ENCODE measurements around the gene SLC23A3.

SLC23A3 gene

DNA sequence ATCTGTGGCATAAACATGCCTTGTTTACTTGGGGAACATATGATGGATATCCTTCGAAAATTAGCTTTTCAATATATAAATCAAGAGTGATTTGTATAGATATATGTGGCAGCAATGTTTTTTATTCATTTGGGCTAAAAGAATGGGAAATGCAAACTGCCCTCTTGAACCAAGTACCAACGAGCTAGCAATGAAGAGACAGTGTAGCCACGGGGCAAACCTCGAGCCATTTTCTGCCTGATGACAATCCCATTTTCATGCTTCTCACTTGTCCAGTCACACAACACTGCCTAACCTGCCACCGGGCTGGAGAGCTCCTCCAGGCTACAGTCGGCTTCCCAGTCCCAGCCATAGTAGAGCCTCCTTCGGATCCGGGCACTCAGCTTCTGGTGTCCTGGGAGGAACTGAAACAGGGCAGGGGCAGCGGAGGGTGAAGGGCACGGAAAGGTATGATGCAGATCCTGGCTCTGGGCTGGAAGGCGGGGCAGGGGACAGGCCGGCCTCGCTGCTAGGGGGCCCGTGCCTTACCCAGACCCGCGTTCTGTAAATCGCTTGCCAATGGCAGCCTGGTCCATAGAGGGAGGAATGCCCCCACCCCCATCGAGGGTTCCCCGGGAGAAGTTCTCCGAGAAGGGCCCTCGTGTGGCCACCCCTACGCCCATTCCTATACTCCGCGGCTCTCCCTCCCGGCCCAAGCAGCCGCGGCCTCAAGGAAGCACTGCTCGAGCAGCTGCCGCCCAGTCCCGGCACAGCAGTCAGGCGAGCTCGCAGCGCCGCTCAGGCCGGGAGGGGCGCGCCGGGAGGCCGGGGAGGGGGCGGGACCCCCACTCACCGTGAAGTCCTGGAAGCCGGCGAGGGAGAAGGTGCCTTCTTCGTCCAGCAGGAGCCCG lies 6.3 kb upstream of the SLC23A3 start:
- DNase-seq, result peak; percentile 28

GRCh38 chr2:219175486-219175885 lies 5.7 kb upstream of the SLC23A3 start:
- DNase-seq, result no peak

- DNase-seq, result no peak
Measured at GRCh38 chr2:219174801-219175200, 5.0 kb upstream of the SLC23A3 start.

DNA sequence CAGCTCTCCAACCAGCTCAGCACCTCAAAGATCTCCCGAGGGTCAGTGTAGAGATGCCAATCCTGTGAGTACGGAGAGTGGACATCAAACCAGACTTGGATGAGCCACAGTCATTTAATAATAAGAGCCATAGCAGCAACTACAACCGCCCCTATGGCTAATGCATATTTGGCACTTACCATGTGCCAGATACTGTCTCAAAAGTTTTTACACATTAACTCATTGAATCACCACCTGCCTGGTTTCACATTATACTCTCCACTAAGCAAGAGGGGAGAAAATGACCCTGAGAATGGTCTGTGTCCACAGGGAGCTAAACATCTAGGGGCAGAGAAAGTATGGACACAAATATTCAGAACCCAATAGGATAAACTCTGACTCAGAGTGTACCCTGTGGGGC lies 4.3 kb upstream of the SLC23A3 start:
- no peak for DNase-seq

DNA sequence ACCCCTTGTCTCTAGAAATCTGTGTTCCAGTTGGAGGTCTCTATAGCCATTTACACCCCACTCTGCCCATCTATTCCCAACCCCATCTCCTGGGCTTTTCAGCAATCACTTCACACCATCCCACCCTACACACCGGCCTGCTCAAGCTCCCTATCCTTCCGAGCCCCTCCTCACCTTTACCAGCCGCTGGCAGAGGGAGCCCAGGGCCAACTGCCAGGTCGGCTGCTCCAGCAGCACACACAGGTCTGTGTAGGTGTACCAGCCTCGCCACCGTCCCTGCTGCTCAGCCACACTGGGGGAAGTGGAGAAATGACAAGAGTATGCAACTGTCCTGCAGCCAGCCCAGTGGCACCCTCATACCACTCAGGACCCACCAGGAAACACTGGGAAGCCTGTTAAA lies 3.3 kb upstream of the SLC23A3 start:
- DNase-seq, result no peak

DNA sequence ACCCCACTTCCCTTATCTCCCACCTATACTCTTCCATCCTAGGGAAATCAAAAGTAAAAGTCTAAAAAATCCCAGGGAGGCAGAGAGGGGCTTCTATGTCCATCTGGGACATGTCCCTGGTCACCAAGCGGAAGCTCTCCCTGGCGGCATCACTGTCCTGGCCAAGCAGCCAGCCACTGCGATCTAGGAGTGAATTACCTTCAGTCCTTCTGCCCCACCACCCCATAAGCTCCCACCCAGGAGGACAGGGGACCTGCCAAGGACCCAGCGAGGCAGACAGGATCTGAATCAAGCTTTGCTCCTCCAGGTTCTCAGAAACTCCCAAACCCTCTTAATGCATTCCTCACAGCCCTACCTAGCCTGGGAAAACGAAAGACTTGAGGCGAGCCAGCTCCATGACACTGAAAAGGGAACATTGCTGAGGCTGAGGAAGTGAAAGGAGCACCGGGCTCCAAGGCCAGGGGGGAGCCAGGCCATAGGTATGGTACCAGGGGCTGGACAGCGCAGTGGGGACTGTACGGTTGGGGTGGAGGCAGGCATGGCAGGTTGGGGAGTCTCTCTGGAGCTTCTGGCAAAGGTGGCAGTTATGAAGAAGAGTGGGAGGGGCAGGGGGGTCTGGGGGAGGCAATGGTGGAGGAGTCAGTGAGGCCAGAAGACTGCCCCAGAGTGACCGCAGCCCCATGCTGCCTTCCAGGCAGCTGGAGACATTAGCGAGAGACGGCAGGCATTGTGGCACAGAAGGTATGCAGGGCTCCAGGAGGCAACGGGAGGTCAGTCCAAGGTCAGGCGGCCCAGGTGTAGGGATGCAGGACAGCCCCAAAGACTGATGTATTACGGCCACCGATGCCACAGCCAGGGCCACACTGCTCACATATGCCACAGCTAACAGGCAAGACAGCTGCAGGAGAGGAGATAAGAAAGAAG lies 2.7 kb upstream of the SLC23A3 start:
- no peak for DNase-seq

- peak; percentile 68 for DNase-seq
Measured at GRCh38 chr2:219171231-219171651, 1.4 kb upstream of the SLC23A3 start.

- DNase-seq, result no peak
Measured at GRCh38 chr2:219168932-219169331, 897 bp downstream of the SLC23A3 start.

DNA sequence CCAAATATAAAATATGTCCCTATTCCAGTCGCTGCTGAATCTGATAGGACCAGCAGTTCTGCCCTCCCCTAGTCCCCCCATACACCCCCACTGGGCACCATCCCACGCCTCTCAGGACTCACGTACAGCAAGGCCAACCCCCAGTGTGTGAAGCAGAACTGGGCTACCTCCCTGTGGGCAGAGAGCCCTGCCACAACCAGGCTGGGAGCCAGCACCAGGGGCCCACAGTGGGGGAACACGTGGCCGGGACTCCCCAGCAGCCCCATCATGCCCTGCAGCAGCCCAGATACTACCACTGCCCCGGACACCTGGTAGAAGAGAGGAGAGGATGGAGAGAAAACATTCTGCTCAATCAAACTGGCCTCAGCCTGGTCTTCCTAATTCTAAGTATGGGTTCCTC lies 1.3 kb downstream of the SLC23A3 start:
- DNase-seq, result no peak

- DNase-seq, result no peak
Measured at GRCh38 chr2:219167997-219168396, 1.8 kb downstream of the SLC23A3 start.

DNA sequence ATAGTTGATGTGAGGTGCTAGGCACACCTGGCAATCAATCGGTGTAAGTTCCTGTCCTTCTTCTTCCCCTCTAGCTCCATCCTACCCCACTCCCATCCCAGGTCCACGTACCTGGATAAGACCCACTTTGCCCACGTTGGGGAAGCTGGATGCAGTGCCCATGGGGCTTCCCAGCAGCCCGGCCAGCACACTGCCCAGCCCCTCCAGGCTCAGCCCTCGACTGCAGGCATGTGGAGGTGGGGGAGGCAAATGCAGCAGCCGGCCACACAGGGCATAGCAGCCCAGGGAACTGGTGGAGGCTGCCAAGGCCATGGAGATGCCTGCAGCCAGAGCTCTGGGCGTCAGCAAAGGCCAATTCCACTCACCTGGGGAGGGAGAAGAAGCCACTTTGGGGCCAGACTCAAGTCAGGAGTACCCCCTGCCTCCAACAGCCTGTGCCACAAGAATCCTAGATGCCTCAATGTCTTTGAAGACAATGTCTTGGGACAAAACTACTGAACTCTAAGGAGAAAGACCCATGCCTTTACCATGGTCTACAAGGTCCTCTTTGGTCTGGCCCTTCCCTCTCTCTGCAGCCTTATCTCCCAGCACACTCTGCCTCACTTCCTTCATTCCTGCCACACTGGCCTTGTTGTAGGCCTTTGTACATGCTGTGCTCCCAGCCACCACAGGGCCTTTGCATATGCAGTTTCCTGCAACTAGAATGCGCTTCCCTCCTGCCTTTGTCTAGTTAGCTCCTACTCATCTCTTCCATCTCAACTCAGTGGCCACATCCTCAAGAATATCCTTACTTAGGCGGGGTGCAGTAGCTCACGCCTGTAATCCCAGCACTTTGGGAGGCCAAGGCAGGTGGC lies 4.5 kb downstream of the SLC23A3 start:
- no peak for DNase-seq

- DNase-seq, result no peak
Measured at GRCh38 chr2:219163156-219163555, 6.7 kb downstream of the SLC23A3 start.

GRCh38 chr2:219161097-219161496 lies 8.7 kb downstream of the SLC23A3 start:
- no peak for DNase-seq

DNA sequence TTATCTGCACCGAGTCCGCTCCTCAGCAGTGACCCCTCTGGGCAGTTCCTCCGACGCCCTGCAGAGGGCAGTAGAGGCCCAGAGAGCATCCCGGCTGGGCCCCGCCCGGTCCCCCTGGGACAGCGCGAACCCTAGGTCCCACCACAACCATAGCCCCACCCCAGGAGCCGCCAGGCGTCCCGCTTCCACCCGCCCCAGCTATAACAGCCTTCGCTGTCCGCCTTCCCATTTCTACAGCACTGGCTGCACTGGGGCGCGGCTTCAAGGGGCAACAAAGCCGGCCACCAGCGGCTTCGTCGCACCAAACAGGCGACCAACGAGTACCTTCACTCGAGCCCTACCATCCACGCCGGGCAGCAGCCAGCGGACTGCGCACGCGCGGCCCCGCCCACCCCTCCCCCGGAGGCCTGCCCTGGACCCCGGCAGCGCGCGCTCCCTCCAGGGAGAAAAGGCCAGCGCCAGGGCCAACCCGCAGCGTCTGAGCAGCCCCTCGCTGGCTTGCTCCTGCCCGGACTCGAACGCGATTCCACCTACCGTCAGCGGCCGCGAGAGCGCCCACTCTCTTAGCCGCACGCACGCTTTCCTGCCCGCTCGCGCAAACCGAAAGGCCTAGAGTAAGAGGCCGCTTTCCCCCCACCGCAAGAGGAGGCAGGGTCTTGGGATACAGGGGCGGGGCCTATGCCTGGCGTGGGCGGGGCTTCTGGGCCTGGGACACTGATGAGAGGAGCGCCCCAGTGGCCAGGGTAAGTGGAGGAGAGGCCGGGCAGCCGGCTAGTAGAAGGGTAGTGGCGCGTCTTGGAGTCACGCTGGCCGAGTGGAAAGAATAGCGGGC lies 9.4 kb downstream of the SLC23A3 start, which contains the start of gene NHEJ1:
Gene NHEJ1 (minus strand): TSS at position 630 of the 832 bp plus-strand sequence. CDS start 2,453 bp downstream, outside the sequence.
- DNase-seq, result peak; percentile 95

- no peak for DNase-seq
Measured at GRCh38 chr2:219159771-219160185, 10.1 kb downstream of the SLC23A3 start.

DNA sequence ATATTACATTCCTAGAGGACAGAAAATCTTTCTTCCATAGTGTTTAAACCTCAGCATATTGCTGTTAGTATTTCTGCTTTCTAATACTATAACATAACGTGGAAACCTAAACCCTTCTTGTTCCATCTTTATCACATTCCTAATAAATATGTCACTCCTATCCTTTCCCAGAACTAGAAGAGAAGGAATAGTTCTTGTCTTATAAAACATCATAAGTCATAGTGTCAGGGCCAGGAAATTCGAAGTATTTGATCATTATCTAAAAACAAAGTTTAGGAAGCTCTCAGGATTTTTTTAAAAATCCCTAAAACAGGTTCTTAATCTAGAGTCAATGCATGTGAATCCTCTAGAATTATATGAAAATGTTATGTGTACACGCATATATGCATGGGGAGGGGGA lies 11.2 kb downstream of the SLC23A3 start:
- no peak for DNase-seq

- no peak for DNase-seq
Measured at GRCh38 chr2:219158025-219158424, 11.8 kb downstream of the SLC23A3 start.

DNA sequence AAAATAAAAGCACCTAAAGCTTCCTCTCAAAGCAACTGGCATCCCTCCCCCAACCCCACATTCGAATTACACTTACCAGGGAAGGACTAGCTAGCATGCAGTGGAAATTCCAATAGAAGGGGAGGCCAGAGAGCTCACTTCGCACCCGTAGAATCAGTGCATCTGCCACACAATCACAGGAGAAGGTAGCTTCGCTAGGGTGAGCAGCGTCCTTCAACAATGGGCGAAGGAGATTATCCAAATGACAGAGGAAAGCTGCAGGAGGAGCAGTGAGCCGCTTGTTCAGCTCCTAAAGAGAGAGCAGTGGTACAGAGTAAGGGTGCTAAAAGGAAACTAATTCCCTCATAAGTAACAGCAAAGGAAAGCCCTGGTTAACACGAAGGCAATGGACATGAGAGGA lies 12.4 kb downstream of the SLC23A3 start:
- no peak for DNase-seq

DNA sequence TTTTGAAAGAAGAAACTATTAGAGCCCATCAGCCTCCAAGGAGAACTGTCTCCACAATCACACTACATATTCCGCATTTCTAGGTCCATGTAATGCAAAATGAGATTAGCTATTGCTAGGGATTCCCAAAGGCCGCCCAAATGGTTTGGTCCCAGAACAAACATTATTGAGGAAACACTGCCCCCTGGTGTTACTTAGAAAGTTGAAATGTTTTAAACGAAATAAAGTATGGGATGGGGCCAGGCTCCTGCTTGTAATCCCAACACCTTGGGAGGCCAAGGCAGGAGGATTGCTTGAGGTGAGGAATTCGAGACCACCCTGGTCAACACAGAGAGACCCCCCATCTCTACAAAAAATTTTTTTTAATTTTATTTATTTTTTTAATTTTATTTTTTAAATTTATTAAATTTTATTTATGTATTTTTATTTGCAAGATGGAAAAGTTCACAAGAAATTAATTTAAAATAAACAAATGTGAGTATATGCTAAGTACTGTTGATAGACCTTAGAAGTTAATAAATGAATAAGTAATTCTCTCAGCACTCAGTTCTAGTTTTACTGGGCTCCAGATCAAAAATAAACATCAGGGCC lies 14.7 kb downstream of the SLC23A3 start:
- DNase-seq, result peak; percentile 77

GRCh38 chr2:219149667-219150066 lies 20.2 kb downstream of the SLC23A3 start:
- DNase-seq, result no peak

DNA sequence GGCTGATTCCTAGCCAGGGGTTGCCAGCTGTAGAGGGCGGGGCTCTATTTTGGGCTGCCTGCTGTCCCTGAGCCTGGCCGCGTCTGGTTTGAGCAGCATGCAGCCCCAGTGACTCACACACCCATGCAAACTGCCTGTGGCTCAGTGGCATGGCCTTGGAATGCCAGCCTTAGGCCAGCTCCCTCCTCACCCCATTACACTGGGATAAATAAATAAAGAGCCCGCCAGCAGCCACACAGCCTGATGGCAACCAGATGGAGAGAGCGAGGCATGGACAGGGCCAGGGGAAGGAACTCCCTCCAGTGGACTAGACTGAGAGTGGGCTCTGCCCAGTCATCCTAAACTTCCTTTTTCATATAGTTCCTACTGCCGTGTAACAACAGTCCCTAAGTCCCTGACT lies 27.5 kb downstream of the SLC23A3 start:
- DNase-seq, result no peak

Measured in CD4-positive, alpha-beta T cell treated with Interleukin-17A for 1 hour (primary cell).